Nephron (organoid): ENCODE measurements around the gene ELMO1.

Experiments used
- H3K27ac Mint-ChIP-seq, 3 experiments: 2 replicates each; pipeline ENCODE4 v1.8.0; 2020; ENCODE audit warnings: mixed read lengths in 3 of 3, mild to moderate bottlenecking in 2 of 3, moderate library complexity in 1 of 3
- H3K27me3 Mint-ChIP-seq: 2 replicates; pipeline ENCODE4 v1.8.0; 2021; ENCODE audit warnings: low read depth, mild to moderate bottlenecking, moderate library complexity, mixed read lengths
- H3K36me3 Mint-ChIP-seq: 2 replicates; pipeline ENCODE4 v1.8.0; 2020; ENCODE audit warnings: low read depth, mixed read lengths
- H3K4me1 Mint-ChIP-seq: 2 replicates; pipeline ENCODE4 v1.8.0; 2020; ENCODE audit warnings: mixed read lengths
- H3K4me3 Mint-ChIP-seq, 3 experiments: 2 replicates each; pipeline ENCODE4 v1.8.0; 2020; ENCODE audit warnings: mild to moderate bottlenecking in 3 of 3, mixed read lengths in 3 of 3, moderate library complexity in 2 of 3
- H3K9me3 Mint-ChIP-seq: 2 replicates; pipeline ENCODE4 v1.8.0; 2020; ENCODE audit warnings: mixed read lengths
- TF ChIP-seq, protein P1 (sequence below), 3 experiments: fragments of 200-600 bp; sonication (generic); IDR thresholded peaks; one replicate each; pipeline ENCODE4 v1.5.0; 2021; ENCODE audit warnings: antibody characterized with exemption in 3 of 3; ENCODE audit not compliant: unreplicated experiment in 3 of 3

The ELMO1 gene

DNA sequence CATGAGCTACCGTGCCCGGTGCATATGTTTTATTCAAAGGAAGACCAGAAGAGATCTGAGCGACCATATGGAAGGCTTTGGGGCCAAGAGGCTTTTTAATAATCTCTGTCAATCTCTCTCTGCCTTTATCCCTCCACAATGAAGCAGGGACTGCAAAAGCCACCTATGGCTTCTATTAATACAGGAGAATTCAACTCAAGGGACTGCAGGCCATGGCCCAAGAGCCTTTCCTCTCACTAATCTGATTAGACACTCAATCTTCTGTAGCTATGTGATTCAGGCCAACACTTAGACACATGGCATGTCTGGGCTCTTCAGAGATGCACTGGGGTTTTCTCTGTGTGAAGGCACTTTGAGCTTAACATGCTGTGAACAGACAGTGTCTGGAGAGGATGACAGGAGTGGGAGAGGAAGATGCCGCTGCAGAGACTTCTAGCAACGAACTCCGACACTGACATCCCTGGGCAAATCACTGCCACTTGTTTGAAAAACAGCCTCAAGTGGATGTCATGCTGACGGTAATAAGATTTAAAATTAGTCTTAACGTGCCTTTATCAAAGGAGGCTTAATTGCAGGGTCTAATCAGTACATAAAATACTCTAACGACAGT, 609.9 kb downstream of the ELMO1 start:
- TF ChIP-seq, protein P1, sequence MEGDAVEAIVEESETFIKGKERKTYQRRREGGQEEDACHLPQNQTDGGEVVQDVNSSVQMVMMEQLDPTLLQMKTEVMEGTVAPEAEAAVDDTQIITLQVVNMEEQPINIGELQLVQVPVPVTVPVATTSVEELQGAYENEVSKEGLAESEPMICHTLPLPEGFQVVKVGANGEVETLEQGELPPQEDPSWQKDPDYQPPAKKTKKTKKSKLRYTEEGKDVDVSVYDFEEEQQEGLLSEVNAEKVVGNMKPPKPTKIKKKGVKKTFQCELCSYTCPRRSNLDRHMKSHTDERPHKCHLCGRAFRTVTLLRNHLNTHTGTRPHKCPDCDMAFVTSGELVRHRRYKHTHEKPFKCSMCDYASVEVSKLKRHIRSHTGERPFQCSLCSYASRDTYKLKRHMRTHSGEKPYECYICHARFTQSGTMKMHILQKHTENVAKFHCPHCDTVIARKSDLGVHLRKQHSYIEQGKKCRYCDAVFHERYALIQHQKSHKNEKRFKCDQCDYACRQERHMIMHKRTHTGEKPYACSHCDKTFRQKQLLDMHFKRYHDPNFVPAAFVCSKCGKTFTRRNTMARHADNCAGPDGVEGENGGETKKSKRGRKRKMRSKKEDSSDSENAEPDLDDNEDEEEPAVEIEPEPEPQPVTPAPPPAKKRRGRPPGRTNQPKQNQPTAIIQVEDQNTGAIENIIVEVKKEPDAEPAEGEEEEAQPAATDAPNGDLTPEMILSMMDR (IDR thresholded peaks at IDR 0.05; ENCODE audit: unreplicated experiment in 3 of 3): no peak
- H3K36me3 Mint-ChIP-seq: no peaks in the 10 kb centered on the region
- no peak overlapping the region for H3K27ac Mint-ChIP-seq
- no peaks in the 10 kb centered on the region for H3K4me1 Mint-ChIP-seq
- H3K9me3 Mint-ChIP-seq: peaks cover 13% of the 10 kb centered on the region
- H3K27me3 Mint-ChIP-seq: no peaks in the 10 kb centered on the region
- no peak overlapping the region for H3K4me3 Mint-ChIP-seq

DNA sequence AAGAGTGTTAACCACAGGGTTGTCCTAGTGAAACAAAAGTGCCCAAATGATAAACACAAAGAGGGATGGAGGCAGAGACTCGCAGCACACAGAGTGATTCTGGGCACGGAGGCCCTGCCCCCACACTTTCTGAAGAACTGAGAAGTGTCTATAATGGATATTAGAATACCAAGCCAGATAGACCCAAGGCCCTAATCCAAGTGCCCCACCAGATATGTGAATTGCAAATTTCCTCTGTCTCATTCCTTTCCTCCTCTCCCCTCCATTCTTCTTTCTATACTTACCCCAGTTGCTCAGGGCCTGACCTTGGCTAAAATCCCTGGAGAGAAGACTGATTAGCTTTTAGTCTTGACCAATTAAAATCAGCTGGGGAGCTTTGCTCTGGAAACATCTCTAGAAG, 617.6 kb downstream of the ELMO1 start:
- no peaks in the 10 kb centered on the region for H3K36me3 Mint-ChIP-seq

DNA sequence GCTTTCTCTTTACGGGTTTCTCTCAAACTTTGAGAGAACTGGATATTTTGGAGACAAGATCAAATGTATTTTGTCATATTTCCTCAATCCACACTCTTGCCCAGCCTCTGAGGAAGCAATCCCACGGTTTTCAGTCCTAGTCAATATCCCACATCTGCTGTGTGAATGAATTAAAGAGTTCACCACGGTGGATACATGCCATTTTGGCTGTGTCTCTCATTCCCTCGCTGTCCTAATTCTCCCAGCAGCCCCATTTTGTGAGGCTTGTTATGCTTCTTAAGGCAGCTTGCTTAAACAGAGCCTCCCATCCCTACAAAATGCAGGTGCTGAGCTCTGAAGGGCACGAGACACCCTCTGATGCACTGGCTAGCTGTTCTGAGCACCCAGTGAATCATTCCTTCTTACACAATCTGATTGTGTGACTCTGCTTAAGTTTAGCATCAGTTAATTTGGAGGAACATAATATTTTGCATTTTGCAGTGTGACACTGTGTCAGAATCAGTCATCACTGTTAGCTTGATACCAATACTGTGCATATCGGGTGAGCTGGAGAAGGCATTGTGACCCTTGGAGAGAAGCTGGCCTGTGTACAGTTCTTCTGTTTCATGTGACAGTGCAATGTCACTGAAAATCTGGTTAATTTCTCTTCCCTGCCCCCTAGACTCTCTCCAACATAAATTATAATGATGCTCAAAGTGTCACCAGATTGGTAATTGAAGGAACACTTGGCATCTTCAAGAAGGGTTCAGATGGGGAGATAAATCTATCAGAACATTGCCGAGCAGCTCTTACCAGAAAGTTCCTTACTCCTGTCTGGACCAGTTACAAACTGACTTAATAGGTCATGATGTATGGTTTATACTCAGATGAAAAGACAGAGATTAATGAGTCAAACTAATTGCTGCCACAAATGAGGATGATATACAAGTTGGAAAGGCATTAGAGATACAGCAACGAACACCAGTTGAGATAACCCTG, 620.6 kb downstream of the ELMO1 start:
- Mint-ChIP-seq H3K36me3 (no peaks in the 10 kb centered on the region), H3K4me3 (no peak overlapping the region), H3K4me1 (peaks cover 3% of the 10 kb centered on the region), H3K9me3 (peaks cover 2% of the 10 kb centered on the region), H3K27me3 (peaks cover 11% of the 10 kb centered on the region), H3K27ac (no peak overlapping the region)
- TF ChIP-seq, protein P1 (IDR thresholded peaks at IDR 0.05; ENCODE audit: unreplicated experiment in 3 of 3): no peak

More for the DNA sequence above, 617.6 kb downstream of the ELMO1 start:
- Mint-ChIP-seq H3K4me3 (no peak overlapping the region), H3K9me3 (peaks cover 9% of the 10 kb centered on the region), H3K27ac (no peak overlapping the region), H3K4me1 (no peaks in the 10 kb centered on the region), H3K27me3 (peaks cover 11% of the 10 kb centered on the region)
- TF ChIP-seq, protein P1 (IDR thresholded peaks at IDR 0.05; ENCODE audit: unreplicated experiment in 3 of 3): no peak

DNA sequence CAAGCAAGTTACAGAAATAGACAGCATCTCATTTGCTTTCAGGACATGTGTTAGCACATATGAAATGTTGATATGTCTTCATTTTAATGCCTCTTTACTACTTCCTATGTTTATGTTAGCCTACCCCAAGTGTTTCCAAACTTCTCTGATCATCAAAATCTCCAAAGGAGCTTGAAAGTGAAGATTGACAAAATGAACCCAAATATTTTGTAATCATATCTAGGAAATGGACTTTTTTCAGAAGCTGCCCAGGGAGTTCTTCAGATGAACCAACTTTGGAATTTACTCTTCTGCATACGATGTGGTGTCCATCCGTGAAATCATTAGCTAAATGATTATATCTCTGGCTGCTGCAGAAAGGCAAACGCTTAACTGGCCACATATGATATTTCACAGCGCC, 623.2 kb downstream of the ELMO1 start:
- Mint-ChIP-seq H3K4me3 (no peak overlapping the region), H3K36me3 (no peaks in the 10 kb centered on the region), H3K27me3 (peaks cover 15% of the 10 kb centered on the region), H3K4me1 (peaks cover 3% of the 10 kb centered on the region), H3K27ac (no peak overlapping the region), H3K9me3 (no peaks in the 10 kb centered on the region)
- TF ChIP-seq, protein P1 (IDR thresholded peaks at IDR 0.05; ENCODE audit: unreplicated experiment in 3 of 3): no peak

DNA sequence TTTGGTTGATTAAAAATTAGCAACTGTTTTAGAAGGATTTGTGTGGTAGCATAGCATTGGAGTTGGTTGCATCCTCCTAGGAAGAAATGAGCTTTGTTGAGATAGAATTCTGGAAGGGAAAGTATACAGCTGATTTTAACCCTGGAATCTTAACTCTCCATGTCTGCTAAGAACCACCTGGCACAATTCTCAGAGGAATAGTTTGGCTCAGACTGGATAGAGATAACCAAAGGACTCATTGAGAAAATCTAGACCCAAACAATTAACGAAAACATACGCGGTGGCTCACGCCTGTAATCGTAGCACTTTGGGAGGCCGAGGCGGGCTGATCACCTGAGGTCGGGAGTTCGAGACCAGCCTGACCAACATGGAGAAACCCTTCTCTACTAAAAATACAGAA, 625.3 kb downstream of the ELMO1 start:
- H3K27me3 Mint-ChIP-seq: peaks cover 15% of the 10 kb centered on the region
- TF ChIP-seq, protein P1 (IDR thresholded peaks at IDR 0.05; ENCODE audit: unreplicated experiment in 3 of 3): no peak
- no peak overlapping the region for H3K4me3 Mint-ChIP-seq
- H3K36me3 Mint-ChIP-seq: no peaks in the 10 kb centered on the region
- H3K9me3 Mint-ChIP-seq: no peaks in the 10 kb centered on the region
- peaks cover 3% of the 10 kb centered on the region for H3K4me1 Mint-ChIP-seq
- no peak overlapping the region for H3K27ac Mint-ChIP-seq
